ENCODE results near the gene CSAD. TPM values are rescaled to one million over a fixed set of nuclear protein-coding genes. Genes with fewer than 3 reads are reported as not detected.

The CSAD gene
- total RNA-seq, 6 experiments from 2014 or later = 13.9 to 17.1 (median 16.0) TPM

GRCh38 chr12:53131844-53132243 lies 48.9 kb downstream of the CSAD start:
- no peak overlapping the region for H3K27ac Mint-ChIP-seq
- H3K27me3 Mint-ChIP-seq (ENCODE audit: insufficient read depth) = peaks cover 9% of the 10 kb centered on the region
- no peak for DNase-seq
- H3K4me1 Mint-ChIP-seq (ENCODE audit: low read depth) = 0 out of 2 replicates have a peak, but pooled peaks cover 5% of the 10 kb centered on the region
- H3K9me3 Mint-ChIP-seq = peaks cover 7% of the 10 kb centered on the region
- TF ChIP-seq CTCF (IDR thresholded peaks at IDR 0.05) = no peak
- H3K4me3 Mint-ChIP-seq = no peak overlapping the region
- H3K36me3 Mint-ChIP-seq (ENCODE audit: low read depth) = no peaks in the 10 kb centered on the region

GRCh38 chr12:53128780-53129569 lies 51.8 kb downstream of the CSAD start:
- no peaks in the 10 kb centered on the region for H3K9me3 Mint-ChIP-seq
- peaks cover 14% of the 10 kb centered on the region for H3K4me1 Mint-ChIP-seq (ENCODE audit: low read depth)
- TF ChIP-seq CTCF (IDR thresholded peaks at IDR 0.05) = no peak
- peaks cover 9% of the 10 kb centered on the region for H3K27me3 Mint-ChIP-seq (ENCODE audit: insufficient read depth)
- no peak overlapping the region for H3K4me3 Mint-ChIP-seq
- no peak overlapping the region for H3K27ac Mint-ChIP-seq
- H3K36me3 Mint-ChIP-seq (ENCODE audit: low read depth) = no peaks in the 10 kb centered on the region
- DNase-seq = no peak

GRCh38 chr12:53127169-53127568 lies 53.6 kb downstream of the CSAD start:
- Mint-ChIP-seq H3K4me3 (no peak overlapping the region), H3K4me1 (ENCODE audit: low read depth) (peaks cover 26% of the 10 kb centered on the region), H3K27ac (no peak overlapping the region), H3K9me3 (no peaks in the 10 kb centered on the region), H3K27me3 (ENCODE audit: insufficient read depth) (peaks cover 9% of the 10 kb centered on the region), H3K36me3 (ENCODE audit: low read depth) (no peaks in the 10 kb centered on the region)
- DNase-seq = no peak
- TF ChIP-seq CTCF (IDR thresholded peaks at IDR 0.05) = no peak

- Mint-ChIP-seq H3K4me3 (no peak overlapping the region), H3K9me3 (no peaks in the 10 kb centered on the region), H3K27ac (no peak overlapping the region), H3K27me3 (ENCODE audit: insufficient read depth) (peaks cover 7% of the 10 kb centered on the region), H3K4me1 (ENCODE audit: low read depth) (peaks cover 26% of the 10 kb centered on the region), H3K36me3 (ENCODE audit: low read depth) (no peaks in the 10 kb centered on the region)
- DNase-seq = no peak
- TF ChIP-seq CTCF (IDR thresholded peaks at IDR 0.05) = no peak
Measured at GRCh38 chr12:53124352-53124723, 56.4 kb downstream of the CSAD start.

- H3K4me3 Mint-ChIP-seq = no peak overlapping the region
- no peaks in the 10 kb centered on the region for H3K36me3 Mint-ChIP-seq (ENCODE audit: low read depth)
- no peak for TF ChIP-seq CTCF (IDR thresholded peaks at IDR 0.05)
- H3K27me3 Mint-ChIP-seq (ENCODE audit: insufficient read depth) = peaks cover 7% of the 10 kb centered on the region
- no peaks in the 10 kb centered on the region for H3K9me3 Mint-ChIP-seq
- H3K4me1 Mint-ChIP-seq (ENCODE audit: low read depth) = peaks cover 26% of the 10 kb centered on the region
- peak overlapping the region; percentile 34; the same call in 1 of the 2 replicates for H3K27ac Mint-ChIP-seq
- DNase-seq = peak; percentile 44
Measured at GRCh38 chr12:53123578-53124351, 57.0 kb downstream of the CSAD start.
